OCI-LY1 (cell line): ENCODE data around the gene BHLHE40.

Source experiments
- EZH2 ChIP-seq: fragments of 200-600 bp; sonication (generic), shearing (Covaris generic); IDR thresholded peaks from 2 replicates; pipeline ENCODE4 v1.8.0; 2017; ENCODE audit warnings: borderline replicate concordance, mixed run types, mild to moderate bottlenecking, antibody characterized with exemption, low read length, moderate library complexity, mixed read lengths
- TF ChIP-seq, protein P1 (sequence below): fragments of 200-600 bp; sonication (generic), shearing (Covaris generic); IDR thresholded peaks from 2 replicates; pipeline ENCODE4 v1.5.1; 2017; ENCODE audit warnings: mild to moderate bottlenecking, antibody characterized with exemption, low read length, moderate library complexity, mixed read lengths

DNA sequence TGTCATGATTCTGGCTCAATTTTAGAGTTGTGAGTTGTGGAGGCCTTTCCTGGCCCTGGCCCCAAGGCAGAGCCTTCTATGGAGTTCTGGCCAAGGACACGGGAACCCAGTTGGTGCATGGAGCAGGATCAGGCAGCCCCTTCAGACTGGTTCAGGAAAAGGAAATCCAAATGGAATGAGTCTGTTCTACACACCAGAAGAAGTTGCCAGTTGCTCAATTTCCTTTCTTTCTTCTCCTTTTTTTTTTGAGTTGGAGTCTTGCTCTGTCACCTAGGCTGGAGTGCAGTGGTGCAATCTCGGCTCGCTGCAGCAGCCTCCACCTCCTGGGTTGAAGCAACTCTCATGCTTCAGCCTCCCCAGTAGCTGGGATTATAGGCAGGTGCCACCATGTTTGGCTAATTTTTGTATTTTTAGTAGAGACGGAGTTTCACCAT, 28.9 kb upstream of the BHLHE40 start:
- TF ChIP-seq, protein P1, sequence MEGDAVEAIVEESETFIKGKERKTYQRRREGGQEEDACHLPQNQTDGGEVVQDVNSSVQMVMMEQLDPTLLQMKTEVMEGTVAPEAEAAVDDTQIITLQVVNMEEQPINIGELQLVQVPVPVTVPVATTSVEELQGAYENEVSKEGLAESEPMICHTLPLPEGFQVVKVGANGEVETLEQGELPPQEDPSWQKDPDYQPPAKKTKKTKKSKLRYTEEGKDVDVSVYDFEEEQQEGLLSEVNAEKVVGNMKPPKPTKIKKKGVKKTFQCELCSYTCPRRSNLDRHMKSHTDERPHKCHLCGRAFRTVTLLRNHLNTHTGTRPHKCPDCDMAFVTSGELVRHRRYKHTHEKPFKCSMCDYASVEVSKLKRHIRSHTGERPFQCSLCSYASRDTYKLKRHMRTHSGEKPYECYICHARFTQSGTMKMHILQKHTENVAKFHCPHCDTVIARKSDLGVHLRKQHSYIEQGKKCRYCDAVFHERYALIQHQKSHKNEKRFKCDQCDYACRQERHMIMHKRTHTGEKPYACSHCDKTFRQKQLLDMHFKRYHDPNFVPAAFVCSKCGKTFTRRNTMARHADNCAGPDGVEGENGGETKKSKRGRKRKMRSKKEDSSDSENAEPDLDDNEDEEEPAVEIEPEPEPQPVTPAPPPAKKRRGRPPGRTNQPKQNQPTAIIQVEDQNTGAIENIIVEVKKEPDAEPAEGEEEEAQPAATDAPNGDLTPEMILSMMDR = no peak
- no peak for TF ChIP-seq EZH2
